H1 (cell line): ENCODE data around the gene BCAR3. TPM values are rescaled to one million over a fixed set of nuclear protein-coding genes. Genes with fewer than 3 reads are reported as not detected.
A peak's percentile ranks its signal among the peaks of the same experiment; 100 is the strongest.

Experiments used
- CTCF ChIA-PET: fragments of 300-600 bp; sonication (Branson Sonifier 250); formaldehyde crosslinking; loops from one replicate; lab custom pipeline; 2021; ENCODE audit not compliant: partially characterized antibody; lab: Charles Lee
- POLR2A ChIA-PET: fragments of 300-600 bp; sonication (Branson Sonifier 250); formaldehyde crosslinking; loops from one replicate; lab custom pipeline; 2021; ENCODE audit warnings: inconsistent platforms; ENCODE audit not compliant: partially characterized antibody; lab: Charles Lee
- DNase-seq, 2 experiments: peaks; one replicate each; pipeline versions ENCODE4 v3.0.0 to v3.0.0-alpha.2; 2010 to 2022; ENCODE audit warnings: low spot score in 2 of 2, low read depth in 1 of 2, mixed read lengths in 1 of 2
- FAIRE-seq: peaks from 2 replicates; lab custom pipeline; 2011; peaks lifted over from hg19 to GRCh38; lab: Jason Lieb, UNC
- H2AFZ ChIP-seq: 2 replicates; pipeline ENCODE4 v1.8.1; 2012; ENCODE audit warnings: low read length, inconsistent platforms
- H2AK5ac ChIP-seq: 2 replicates; pipeline ENCODE4 v1.6.1; 2013; ENCODE audit warnings: low read depth, low read length
- H2BK120ac ChIP-seq: replicated peaks from 2 replicates; pipeline ENCODE3; 2013; ENCODE audit warnings: low read depth, low read length, inconsistent platforms
- H2BK12ac ChIP-seq: 2 replicates; pipeline ENCODE4 v1.6.1; 2013; ENCODE audit warnings: low read depth, low read length
- H2BK15ac ChIP-seq: 2 replicates; pipeline ENCODE4 v1.6.1; 2013; ENCODE audit warnings: low read length
- H2BK20ac ChIP-seq: 2 replicates; pipeline ENCODE4 v1.6.1; 2013; ENCODE audit warnings: low read length
- H2BK5ac ChIP-seq: 2 replicates; pipeline ENCODE4 v1.6.1; 2013; ENCODE audit warnings: low read depth, low read length
- H3K14ac ChIP-seq: 2 replicates; pipeline ENCODE4 v1.6.1; 2013; ENCODE audit warnings: inconsistent platforms; ENCODE audit not compliant: insufficient read length
- H3K18ac ChIP-seq: 2 replicates; pipeline ENCODE4 v1.6.1; 2013; ENCODE audit warnings: low read length; ENCODE audit errors: extremely low read depth
- H3K23ac ChIP-seq: 2 replicates; pipeline ENCODE4 v1.6.1; 2013; ENCODE audit warnings: inconsistent platforms; ENCODE audit not compliant: insufficient read length
- H3K23me2 ChIP-seq: 2 replicates; pipeline ENCODE4 v1.6.1; 2013; ENCODE audit warnings: low read depth, low read length
- H3K27ac ChIP-seq: 2 replicates; pipeline ENCODE4 v1.6.1; 2011; ENCODE audit warnings: low read depth, low read length, inconsistent platforms
- H3K27me3 ChIP-seq, 4 experiments: replicated peaks in 1 of 4; 1 replicate in 1 of 4; 2 replicates in 3 of 4; pipeline versions ENCODE4 v1.6.1 to v1.8.1; 2011 to 2013; ENCODE audit warnings: low read length in 3 of 4, mild to moderate bottlenecking in 3 of 4, inconsistent platforms in 2 of 4, mixed read lengths in 2 of 4, moderate library complexity in 1 of 4; ENCODE audit not compliant: control insufficient read depth in 3 of 4, insufficient read depth in 3 of 4; ENCODE audit errors: extremely low read depth in 1 of 4
- H3K36me3 ChIP-seq, 4 experiments: 2 replicates each; pipeline versions ENCODE4 v1.6.1 to v1.8.1; 2011 to 2013; ENCODE audit warnings: mild to moderate bottlenecking in 4 of 4, low read length in 3 of 4, moderate library complexity in 2 of 4, control low read depth in 1 of 4, inconsistent platforms in 1 of 4; ENCODE audit not compliant: insufficient read depth in 4 of 4, control insufficient read depth in 2 of 4
- H3K4ac ChIP-seq: replicated peaks from 2 replicates; pipeline ENCODE3; 2013; ENCODE audit warnings: low read length, low read depth, mixed read lengths, inconsistent platforms; ENCODE audit not compliant: insufficient read length
- H3K4me1 ChIP-seq, 4 experiments: replicated peaks in 1 of 4; 1 replicate in 1 of 4; 2 replicates in 3 of 4; pipeline versions ENCODE4 v1.6.1 to v1.8.1; 2011 to 2013; ENCODE audit warnings: low read length in 3 of 4, inconsistent platforms in 2 of 4, mixed read lengths in 1 of 4; ENCODE audit not compliant: insufficient read depth in 4 of 4, control insufficient read depth in 3 of 4
- H3K4me2 ChIP-seq, 2 experiments: 2 replicates each; pipeline versions ENCODE4 v1.6.1 to v1.8.1; 2011 to 2013; ENCODE audit warnings: low read depth in 2 of 2, low read length in 2 of 2, control low read depth in 1 of 2, inconsistent platforms in 1 of 2, mild to moderate bottlenecking in 1 of 2; ENCODE audit not compliant: insufficient read depth in 1 of 2
- H3K4me3 ChIP-seq, 4 experiments: fragments of 200-600, 300-600 bp in 1 of 4; sonication (generic), shearing (Covaris generic), sonication (Bioruptor Twin) in 1 of 4; 2 replicates each; pipeline versions ENCODE4 v1.5.1 to v1.8.1; 2011 to 2016; ENCODE audit warnings: low read length in 4 of 4, low read depth in 3 of 4, control low read depth in 2 of 4, inconsistent platforms in 2 of 4, mild to moderate bottlenecking in 2 of 4, mixed read lengths in 1 of 4, moderate library complexity in 1 of 4; ENCODE audit not compliant: insufficient read depth in 2 of 4; ENCODE audit errors: extremely low read depth in 1 of 4
- H3K56ac ChIP-seq: replicated peaks from 2 replicates; pipeline ENCODE3; 2013; ENCODE audit warnings: low read depth, mild to moderate bottlenecking, mixed read lengths, low read length, inconsistent platforms; ENCODE audit not compliant: insufficient read length
- H3K79me1 ChIP-seq: 2 replicates; pipeline ENCODE4 v1.6.1; 2013; ENCODE audit warnings: low read depth, low read length, control low read depth
- H3K79me2 ChIP-seq, 2 experiments: 2 replicates each; pipeline versions ENCODE4 v1.6.1 to v1.8.1; 2012 to 2013; ENCODE audit warnings: low read length in 2 of 2, mild to moderate bottlenecking in 2 of 2, inconsistent platforms in 1 of 2; ENCODE audit not compliant: insufficient read depth in 2 of 2, control insufficient read depth in 1 of 2
- H3K9ac ChIP-seq, 4 experiments: replicated peaks in 1 of 4; 1 replicate in 1 of 4; 2 replicates in 3 of 4; pipeline versions ENCODE4 v1.6.1 to v1.8.1; 2011 to 2013; ENCODE audit warnings: low read depth in 3 of 4, low read length in 3 of 4, control low read depth in 2 of 4, mild to moderate bottlenecking in 2 of 4, moderate library complexity in 2 of 4, inconsistent platforms in 1 of 4; ENCODE audit errors: extremely low read depth in 1 of 4
- H3K9me3 ChIP-seq, 2 experiments: 2 replicates each; pipeline versions ENCODE4 v1.6.1 to v1.8.1; 2012 to 2013; ENCODE audit warnings: mild to moderate bottlenecking in 2 of 2, moderate library complexity in 2 of 2, control low read depth in 1 of 2, inconsistent platforms in 1 of 2, low read depth in 1 of 2, low read length in 1 of 2, mixed read lengths in 1 of 2; ENCODE audit not compliant: insufficient read depth in 2 of 2
- H4K20me1 ChIP-seq, 2 experiments: replicated peaks in 1 of 2; 2 replicates each; pipeline versions ENCODE3 to v1.8.1; 2011 to 2013; ENCODE audit warnings: inconsistent platforms in 2 of 2, low read length in 2 of 2, mild to moderate bottlenecking in 1 of 2; ENCODE audit not compliant: insufficient read depth in 2 of 2, control insufficient read depth in 1 of 2
- H4K5ac ChIP-seq: 2 replicates; pipeline ENCODE4 v1.6.1; 2013; ENCODE audit warnings: low read length, low read depth, mixed read lengths, inconsistent platforms; ENCODE audit not compliant: insufficient read length
- H4K8ac ChIP-seq: 2 replicates; pipeline ENCODE4 v1.8.0; 2013; ENCODE audit warnings: mild to moderate bottlenecking, moderate library complexity, low read length, inconsistent platforms; ENCODE audit not compliant: insufficient read depth; ENCODE audit errors: extremely low read depth
- H4K91ac ChIP-seq: replicated peaks from 2 replicates; pipeline ENCODE3; 2013; ENCODE audit warnings: low read length, mixed read lengths, inconsistent platforms; ENCODE audit not compliant: insufficient read length
- POLR2A ChIP-seq, 2 experiments: IDR thresholded peaks; 1 replicate in 1 of 2; 2 replicates in 1 of 2; pipeline ENCODE4 v1.6.1; 2011; ENCODE audit warnings: low read depth in 2 of 2, low read length in 2 of 2, mild to moderate bottlenecking in 2 of 2; ENCODE audit errors: control extremely low read depth in 1 of 2
- TAF7 ChIP-seq: optimal IDR thresholded peaks from 2 replicates; pipeline ENCODE3; 2011; ENCODE audit warnings: low read depth, mild to moderate bottlenecking, inconsistent platforms, low read length, moderate library complexity, borderline replicate concordance
- WGBS, 2 experiments: shearing (Covaris generic) in 1 of 2; methylation state at CpG; one replicate each; pipeline versions ENCODE4 v1.1.6 to v1.1.7; 2013 to 2015; ENCODE audit warnings: low lambda C conversion rate in 2 of 2, mixed read lengths in 2 of 2, inconsistent platforms in 1 of 2, low coverage in 1 of 2, missing lambda C conversion rate in 1 of 2; ENCODE audit not compliant: insufficient replicate concordance in 2 of 2, insufficient coverage in 1 of 2, insufficient read length in 1 of 2; ENCODE audit errors: extremely low coverage in 1 of 2, missing lambda C conversion rate in 1 of 2; 5-methylcytosine and 5-hydroxymethylcytosine counted together
- polyA plus RNA-seq, 7 experiments: library from polyadenylated mRNA; depleted of rRNA in 3 of 7; stranded (reverse) in 5 of 7; unstranded in 2 of 7; fragments of >200 nt in 5 of 7; fragments of 200-250 nt in 2 of 7; gene quantifications; 1 replicate in 5 of 7; 2 replicates in 1 of 7; 4 replicates in 1 of 7; pipeline versions ENCODE4 v1.2.1 to v1.2.3, GENCODE V29; 2011 to 2013; ENCODE audit warnings: missing spikeins in 2 of 7, mixed read lengths in 2 of 7
- total RNA-seq: library from RNA; stranded (reverse); fragmentation: NEBNext Ultra II Directional; extraction: Animal tissue kit (Norgen Biotek cat#: 25700); gene quantifications from 2 replicates; pipeline ENCODE4 v1.2.1, GENCODE V29; 2021

BCAR3 gene
- total and polyA plus RNA-seq, 2 of the 8 experiments (the other 6 are each of a cell fraction or from before 2014, with no cell fraction given), result 5.6 to 9.2 TPM

DNA sequence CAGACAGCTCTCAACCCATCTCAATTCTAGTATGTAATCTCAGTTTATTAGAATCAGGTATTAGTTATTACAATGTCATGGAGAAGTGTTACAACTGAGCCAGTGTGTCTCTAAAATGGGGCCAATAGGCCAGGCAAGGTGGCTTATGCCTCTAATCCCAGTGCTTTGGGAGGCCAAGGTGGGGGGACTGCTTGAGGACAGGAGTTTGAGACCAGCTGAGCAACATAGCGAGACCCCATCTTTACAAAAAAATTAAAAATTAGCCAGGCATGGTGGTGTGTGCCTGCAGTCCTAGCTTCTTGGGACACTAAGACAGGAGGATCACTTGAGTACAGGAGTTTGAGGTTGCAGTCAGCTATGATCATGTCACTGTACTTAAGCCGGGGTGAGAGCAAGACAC is 104.9 kb downstream of the BCAR3 start:
- no peaks in the 10 kb centered on the region for H4K20me1 ChIP-seq

More for the DNA sequence above, 104.9 kb downstream of the BCAR3 start:
- H3K23me2 ChIP-seq, result no peaks in the 10 kb centered on the region
- H3K4me2 ChIP-seq, result no peak overlapping the region
- no peak overlapping the region for H3K4me3 ChIP-seq
- H3K79me2 ChIP-seq, result no peaks in the 10 kb centered on the region
- no peak overlapping the region for H2BK20ac ChIP-seq
- H3K27me3 ChIP-seq, result no peaks in the 10 kb centered on the region; a peak in 1 of 7 replicates
- no peak overlapping the region for H3K56ac ChIP-seq
- H3K36me3 ChIP-seq, result peaks cover 0 to 3% (median under 1%) of the 10 kb centered on the region in 4 experiments; a peak in 2 of 8 replicates
- CTCF ChIA-PET, result interaction anchor here (0.8 to 1.4 kb wide), 7 partner anchors 8 to 403 kb away, joined by 3 to 6 read pairs (median 3); no protein-coding TSS in a partner anchor
- TF ChIP-seq POLR2A (IDR thresholded peaks at IDR 0.05; ENCODE audit: control extremely low read depth in 1 of 2, low read depth in 2 of 2, low read length in 2 of 2) (0 out of 3 replicates have a peak, but pooled peaks of 1 of the 2 experiments have one; percentile 13), TAF7 (no peak)
- no peak overlapping the region for H4K8ac ChIP-seq
- H3K4ac ChIP-seq, result no peak overlapping the region
- H3K27ac ChIP-seq, result no peak overlapping the region
- no peaks in the 10 kb centered on the region for H3K9me3 ChIP-seq
- DNase-seq (peak in 1 of 2 experiments; percentile 33), FAIRE-seq (no peak)
- no peak overlapping the region for H3K14ac ChIP-seq
- H2BK15ac ChIP-seq, result no peak overlapping the region
- no peaks in the 10 kb centered on the region for H3K4me1 ChIP-seq
- H2AFZ ChIP-seq, result no peak overlapping the region
- H2BK120ac ChIP-seq, result no peak overlapping the region
- POLR2A ChIA-PET, result interaction anchor here (0.8 to 2.4 kb wide), 5 partner anchors 9 to 303 kb away, joined by 3 to 8 read pairs (median 5); partner anchors contain the start of gene DNTTIP2
- no peak overlapping the region for H3K9ac ChIP-seq
- H2AK5ac ChIP-seq, result no peak overlapping the region
- no peak overlapping the region for H2BK5ac ChIP-seq
- no peak overlapping the region for H3K18ac ChIP-seq
- no peak overlapping the region for H4K91ac ChIP-seq
- no peak overlapping the region for H3K23ac ChIP-seq
- 91% methylated on average over 2 of the region's 2 CpGs; no CpG with 5 or more reads in 1 of the 2 experiments for WGBS, 2 experiments
- no peaks in the 10 kb centered on the region; the same call in 1 of the 2 replicates for H3K79me1 ChIP-seq
- H4K5ac ChIP-seq, result no peak overlapping the region
- no peak overlapping the region for H2BK12ac ChIP-seq
